Colonic mucosa (tissue), 4 donors: ENCODE results near the gene MED31. TPM values are rescaled to one million over a fixed set of nuclear protein-coding genes. Genes with fewer than 3 reads are reported as not detected.
A peak's percentile ranks its signal among the peaks of the same experiment; 100 is the strongest.

Experiments
- DNase-seq: peaks from one replicate; pipeline ENCODE4 v3.0.0-alpha.2; 2020
- H3K27ac ChIP-seq: fragments of 200-600 bp; one replicate; pipeline ENCODE4 v1.8.0; 2021
- H3K27me3 ChIP-seq: fragments of 200-600 bp; one replicate; pipeline ENCODE4 v1.8.0; 2021
- H3K36me3 ChIP-seq: fragments of 200-600 bp; one replicate; pipeline ENCODE4 v1.8.0; 2021
- H3K4me1 ChIP-seq: fragments of 200-600 bp; one replicate; pipeline ENCODE4 v1.8.0; 2021; ENCODE audit warnings: mild to moderate bottlenecking
- H3K4me3 ChIP-seq: fragments of 200-600 bp; one replicate; pipeline ENCODE4 v1.8.0; 2021
- H3K9ac ChIP-seq, 2 donors: one replicate each; pipeline ENCODE4 v1.7.0; 2013; ENCODE audit warnings: control low read depth in 2 of 2, low read depth in 2 of 2, low read length in 2 of 2
- H3K9me3 ChIP-seq: fragments of 200-600 bp; one replicate; pipeline ENCODE4 v1.8.0; 2021
- CTCF ChIP-seq: fragments of 200-600 bp; IDR thresholded peaks from one replicate; pipeline ENCODE4 v1.8.0; 2022; ENCODE audit warnings: antibody characterized with exemption, mild to moderate bottlenecking
- intact Hi-C: fragments of 100-400 bp; cut with DNase I; formaldehyde crosslinking; loops from one replicate; pipeline ENCODE4 v1.14.1; 2022
- total RNA-seq, 2 donors: library from RNA; stranded (reverse); fragmentation: NEBNext Ultra II Directional in 1 of 2; extraction: Animal tissue kit (Norgen Biotek cat#: 25700) in 1 of 2; gene quantifications; one replicate each; pipeline ENCODE4 v1.2.1, GENCODE V29; 2021
- donor health status: healthy.
- donor health status: DM: no; HTN: no; CAD: no.
- donor health status: DM: no; HTN: no; CAD: no.

MED31 gene
- total RNA-seq: 10 to 100 TPM; 14.3 to 15.2 TPM

- Histone ChIP-seq H3K9me3 (no peaks in the 10 kb centered on the region), H3K4me3 (peak within 1 kb of the TSS; percentile 59), H3K27ac (peak within 1 kb of the TSS; percentile 90), H3K4me1 (peaks cover 9% of the 10 kb centered on the region), H3K27me3 (peaks cover 10% of the 10 kb centered on the region), H3K36me3 (no peaks in the 10 kb centered on the region), H3K9ac (peak within 1 kb of the TSS; percentile 73 to 95)
- intact Hi-C loops: no loop called here
- peak; percentile 99 for DNase-seq
- TF ChIP-seq CTCF: no peak
Observed at GRCh38 chr17:6651354-6651918, at the start of gene MED31, which contains the start of gene C17orf100. TSS of gene MED31 (minus strand) at chr17:6651605. CDS start at chr17:6651528, 77 bp downstream. TSS of gene C17orf100 (plus strand) at chr17:6651762. CDS start at chr17:6651914, 152 bp downstream.

GRCh38 chr17:6700948-6701307 is 49.5 kb upstream of the MED31 start:
- no peak overlapping the region for H3K27ac ChIP-seq
- no peaks in the 10 kb centered on the region for H3K27me3 ChIP-seq
- no peaks in the 10 kb centered on the region for H3K4me1 ChIP-seq
- intact Hi-C loops: no loop called here
- no peak for TF ChIP-seq CTCF
- no peak overlapping the region for H3K9ac ChIP-seq
- DNase-seq: no peak
- no peaks in the 10 kb centered on the region for H3K36me3 ChIP-seq
- no peak overlapping the region for H3K4me3 ChIP-seq
- H3K9me3 ChIP-seq: no peaks in the 10 kb centered on the region

- intact Hi-C loops: no loop called here
- Histone ChIP-seq H3K9ac (no peak overlapping the region), H3K36me3 (no peaks in the 10 kb centered on the region), H3K4me3 (no peak overlapping the region), H3K9me3 (no peaks in the 10 kb centered on the region), H3K27ac (no peak overlapping the region), H3K4me1 (no peaks in the 10 kb centered on the region), H3K27me3 (no peaks in the 10 kb centered on the region)
- TF ChIP-seq CTCF: no peak
- no peak for DNase-seq
Observed at GRCh38 chr17:6699997-6700947, 48.9 kb upstream of the MED31 start.

GRCh38 chr17:6698004-6698403 is 46.6 kb upstream of the MED31 start:
- Histone ChIP-seq H3K9ac (no peak overlapping the region), H3K4me3 (no peak overlapping the region), H3K4me1 (no peaks in the 10 kb centered on the region), H3K27me3 (no peaks in the 10 kb centered on the region), H3K27ac (no peak overlapping the region), H3K9me3 (no peaks in the 10 kb centered on the region), H3K36me3 (no peaks in the 10 kb centered on the region)
- intact Hi-C loops: no loop called here
- TF ChIP-seq CTCF: no peak
- no peak for DNase-seq

GRCh38 chr17:6696906-6697305 is 45.5 kb upstream of the MED31 start:
- intact Hi-C loops: no loop called here
- H3K36me3 ChIP-seq: no peaks in the 10 kb centered on the region

More at GRCh38 chr17:6696906-6697305, 45.5 kb upstream of the MED31 start:
- Histone ChIP-seq H3K4me3 (no peak overlapping the region), H3K27ac (no peak overlapping the region), H3K9me3 (no peaks in the 10 kb centered on the region), H3K27me3 (no peaks in the 10 kb centered on the region), H3K4me1 (no peaks in the 10 kb centered on the region), H3K9ac (no peak overlapping the region)
- TF ChIP-seq CTCF: no peak
- no peak for DNase-seq
